WI38 (cell line): ENCODE measurements around the gene PPP2R5A.

Experiments
- H3K4me3 ChIP-seq: 2 replicates; pipeline ENCODE4 v1.5.1; 2011; ENCODE audit warnings: low read depth, mild to moderate bottlenecking, control low read depth, low read length
- TF ChIP-seq, protein P1 (sequence below): IDR thresholded peaks from 2 replicates; pipeline ENCODE4 v1.5.1; 2012; ENCODE audit warnings: low read depth, mild to moderate bottlenecking, control low read depth, low read length

PPP2R5A gene

DNA sequence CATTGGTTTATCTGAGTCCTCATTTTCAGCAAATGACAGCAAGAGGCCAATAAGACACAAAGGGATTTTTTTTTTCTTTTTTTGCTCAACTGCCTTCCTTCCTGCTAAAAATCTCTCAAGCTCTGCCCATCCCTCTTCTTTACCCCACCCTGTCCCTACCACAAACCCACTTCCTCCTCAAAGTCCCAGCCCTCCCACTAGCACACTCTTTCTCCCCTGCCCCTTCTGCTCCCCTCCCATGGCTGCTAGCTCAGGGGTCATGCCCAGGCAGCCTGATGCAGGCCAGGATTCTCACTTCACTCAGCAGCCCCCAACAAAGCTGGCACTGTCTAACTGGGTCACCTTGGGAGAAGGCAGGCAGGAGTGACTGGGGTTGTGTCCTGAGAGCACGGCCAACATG is 28.8 kb upstream of the PPP2R5A start:
- H3K4me3 ChIP-seq: no peak overlapping the region
- TF ChIP-seq, protein P1, sequence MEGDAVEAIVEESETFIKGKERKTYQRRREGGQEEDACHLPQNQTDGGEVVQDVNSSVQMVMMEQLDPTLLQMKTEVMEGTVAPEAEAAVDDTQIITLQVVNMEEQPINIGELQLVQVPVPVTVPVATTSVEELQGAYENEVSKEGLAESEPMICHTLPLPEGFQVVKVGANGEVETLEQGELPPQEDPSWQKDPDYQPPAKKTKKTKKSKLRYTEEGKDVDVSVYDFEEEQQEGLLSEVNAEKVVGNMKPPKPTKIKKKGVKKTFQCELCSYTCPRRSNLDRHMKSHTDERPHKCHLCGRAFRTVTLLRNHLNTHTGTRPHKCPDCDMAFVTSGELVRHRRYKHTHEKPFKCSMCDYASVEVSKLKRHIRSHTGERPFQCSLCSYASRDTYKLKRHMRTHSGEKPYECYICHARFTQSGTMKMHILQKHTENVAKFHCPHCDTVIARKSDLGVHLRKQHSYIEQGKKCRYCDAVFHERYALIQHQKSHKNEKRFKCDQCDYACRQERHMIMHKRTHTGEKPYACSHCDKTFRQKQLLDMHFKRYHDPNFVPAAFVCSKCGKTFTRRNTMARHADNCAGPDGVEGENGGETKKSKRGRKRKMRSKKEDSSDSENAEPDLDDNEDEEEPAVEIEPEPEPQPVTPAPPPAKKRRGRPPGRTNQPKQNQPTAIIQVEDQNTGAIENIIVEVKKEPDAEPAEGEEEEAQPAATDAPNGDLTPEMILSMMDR: no peak

DNA sequence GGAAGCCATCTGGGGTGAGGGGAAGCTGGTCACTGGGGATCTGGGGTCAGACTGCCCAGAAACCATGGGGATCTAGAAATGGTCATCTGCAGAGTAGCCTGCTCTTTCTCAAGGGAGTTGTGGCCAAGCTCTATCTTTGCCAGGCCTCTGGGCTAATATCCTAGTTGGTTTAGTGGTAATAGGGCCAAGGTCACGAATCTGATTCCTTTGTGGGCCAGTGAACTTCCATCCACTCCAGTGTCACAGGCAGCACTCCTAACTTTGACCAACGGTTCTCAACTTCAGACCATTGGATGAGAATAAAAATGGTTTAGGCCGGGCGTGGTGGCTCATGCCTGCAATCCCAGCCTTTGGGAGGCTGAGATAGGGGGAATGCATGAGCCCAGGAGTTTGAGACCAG is 28.1 kb upstream of the PPP2R5A start:
- TF ChIP-seq, protein P1: no peak
- H3K4me3 ChIP-seq: no peak overlapping the region

- no peak overlapping the region for H3K4me3 ChIP-seq
- TF ChIP-seq, protein P1: no peak
Measured at GRCh38 chr1:212259693-212260480, 25.3 kb upstream of the PPP2R5A start.

GRCh38 chr1:212260557-212261355 is 24.5 kb upstream of the PPP2R5A start:
- no peak overlapping the region for H3K4me3 ChIP-seq
- TF ChIP-seq, protein P1: no peak

DNA sequence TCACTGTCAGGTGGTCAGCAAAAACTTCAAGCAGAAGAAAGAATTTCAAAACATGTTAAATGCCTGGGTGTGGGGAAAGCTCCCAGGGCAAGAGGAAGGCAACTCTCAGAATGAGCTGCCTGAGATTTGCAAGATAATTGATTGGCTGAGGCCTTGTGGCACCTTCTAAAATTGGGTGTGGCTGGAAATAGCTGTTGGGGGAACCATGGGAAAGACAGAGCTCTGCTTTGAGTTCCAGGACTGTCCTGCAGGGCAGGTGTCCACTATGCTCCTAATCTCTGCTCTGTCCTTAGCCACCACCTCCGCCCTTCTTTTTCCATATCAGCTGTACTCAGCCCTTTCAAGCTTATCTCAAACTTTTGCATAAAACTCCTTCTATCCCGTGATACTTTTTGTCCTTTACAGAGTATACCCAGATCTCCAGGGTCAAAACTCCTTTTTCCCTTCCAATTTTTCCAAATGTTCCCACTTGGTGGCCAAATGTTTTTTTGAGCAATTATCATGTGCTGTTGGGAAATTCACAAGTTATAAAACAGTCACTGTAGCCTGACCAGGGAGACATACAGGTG is 23.8 kb upstream of the PPP2R5A start:
- TF ChIP-seq, protein P1: no peak
- no peak overlapping the region for H3K4me3 ChIP-seq

DNA sequence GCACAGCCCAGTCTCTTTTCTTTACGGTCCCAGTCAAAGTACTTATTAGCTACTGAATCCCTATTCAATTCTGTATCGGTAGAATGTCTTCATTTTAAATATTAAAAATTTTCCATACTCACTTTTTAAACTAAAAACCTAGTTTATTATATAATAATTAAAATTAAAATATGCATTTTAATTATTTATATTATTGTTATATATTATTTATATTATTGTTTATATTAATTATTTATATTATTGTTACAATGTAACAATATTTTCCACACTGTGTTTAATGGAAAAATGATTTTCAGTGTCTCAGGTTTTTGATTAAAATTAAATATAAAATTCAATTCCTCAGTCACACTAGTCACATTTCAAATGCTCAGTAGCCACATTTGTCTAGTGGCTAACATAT is 18.2 kb upstream of the PPP2R5A start:
- H3K4me3 ChIP-seq: no peak overlapping the region
- TF ChIP-seq, protein P1: no peak

- TF ChIP-seq, protein P1: no peak
- H3K4me3 ChIP-seq: no peak overlapping the region
Measured at GRCh38 chr1:212267460-212267859, 17.8 kb upstream of the PPP2R5A start.
